ENCODE measurements around the gene GPR155. TPM values are rescaled to one million over a fixed set of nuclear protein-coding genes. Genes with fewer than 3 reads are reported as not detected.

Gene GPR155
- total and polyA plus RNA-seq, 9 of the 15 experiments (the other 6 are each of a cell fraction or from before 2014, with no cell fraction given): 0.04 to 0.40 (median 0.11) TPM; not detected in 1

DNA sequence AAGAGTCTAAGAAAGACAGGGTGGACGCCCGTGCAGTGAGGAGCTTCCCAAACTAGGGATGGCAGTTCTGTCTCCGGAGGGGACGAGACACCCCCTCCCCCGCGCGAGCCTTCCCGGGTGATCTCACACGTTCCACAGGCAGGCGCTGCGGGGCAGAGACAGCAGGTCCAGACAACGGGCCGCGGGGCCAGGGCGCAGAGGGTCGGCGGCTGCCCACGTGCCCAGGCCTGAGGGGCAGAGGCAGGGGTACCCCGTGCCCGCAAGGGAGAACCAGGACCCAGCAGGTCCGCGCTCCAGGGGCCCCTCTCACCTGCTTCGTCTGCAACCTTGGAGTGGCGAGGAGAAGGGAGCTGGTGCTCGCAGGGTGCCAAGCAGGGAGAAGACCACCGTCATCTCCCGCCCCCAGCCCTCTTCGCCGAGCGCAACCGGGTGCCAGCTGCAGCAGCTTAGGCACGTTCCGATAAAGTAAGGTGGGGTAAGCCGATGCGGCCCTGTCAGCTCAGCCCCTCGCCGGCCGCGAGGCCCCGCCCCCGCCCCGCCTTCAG lies at the start of gene GPR155 (continued):
- TF ChIP-seq ZNF445 (CRISPR knock-in tag; IDR thresholded peaks at IDR 0.05; ENCODE audit: low read depth): no peak
- no peak for TF ChIP-seq XRCC4 (IDR thresholded peaks at IDR 0.05; ENCODE audit: extremely low read depth, insufficient read depth, insufficient read length)
- TF ChIP-seq, protein P1, sequence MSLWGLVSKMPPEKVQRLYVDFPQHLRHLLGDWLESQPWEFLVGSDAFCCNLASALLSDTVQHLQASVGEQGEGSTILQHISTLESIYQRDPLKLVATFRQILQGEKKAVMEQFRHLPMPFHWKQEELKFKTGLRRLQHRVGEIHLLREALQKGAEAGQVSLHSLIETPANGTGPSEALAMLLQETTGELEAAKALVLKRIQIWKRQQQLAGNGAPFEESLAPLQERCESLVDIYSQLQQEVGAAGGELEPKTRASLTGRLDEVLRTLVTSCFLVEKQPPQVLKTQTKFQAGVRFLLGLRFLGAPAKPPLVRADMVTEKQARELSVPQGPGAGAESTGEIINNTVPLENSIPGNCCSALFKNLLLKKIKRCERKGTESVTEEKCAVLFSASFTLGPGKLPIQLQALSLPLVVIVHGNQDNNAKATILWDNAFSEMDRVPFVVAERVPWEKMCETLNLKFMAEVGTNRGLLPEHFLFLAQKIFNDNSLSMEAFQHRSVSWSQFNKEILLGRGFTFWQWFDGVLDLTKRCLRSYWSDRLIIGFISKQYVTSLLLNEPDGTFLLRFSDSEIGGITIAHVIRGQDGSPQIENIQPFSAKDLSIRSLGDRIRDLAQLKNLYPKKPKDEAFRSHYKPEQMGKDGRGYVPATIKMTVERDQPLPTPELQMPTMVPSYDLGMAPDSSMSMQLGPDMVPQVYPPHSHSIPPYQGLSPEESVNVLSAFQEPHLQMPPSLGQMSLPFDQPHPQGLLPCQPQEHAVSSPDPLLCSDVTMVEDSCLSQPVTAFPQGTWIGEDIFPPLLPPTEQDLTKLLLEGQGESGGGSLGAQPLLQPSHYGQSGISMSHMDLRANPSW (CRISPR knock-in tag; IDR thresholded peaks at IDR 0.05): no peak
- no peak for TF ChIP-seq KLF13 (tag; IDR thresholded peaks at IDR 0.05; ENCODE audit: borderline replicate concordance, low read depth)
- TF ChIP-seq HDAC1 (IDR thresholded peaks at IDR 0.05): peak in 1 of 2 experiments; percentile 59; a peak in 2 of 4 replicates
- TF ChIP-seq KLF10 (CRISPR knock-in tag; IDR thresholded peaks at IDR 0.05): no peak
- peak; percentile 57 for TF ChIP-seq SP1 (CRISPR knock-in tag; IDR thresholded peaks at IDR 0.05)
- TF ChIP-seq HMGN3 (IDR thresholded peaks at IDR 0.05; ENCODE audit: borderline replicate concordance, extremely low read depth, insufficient read length, low read depth, low read length): peak; percentile 12
- peak; percentile 58; the same call in 1 of the 2 replicates for TF ChIP-seq ZNF224 (CRISPR knock-in tag; IDR thresholded peaks at IDR 0.05)
- no peak for TF ChIP-seq HNRNPH1 (optimal IDR thresholded peaks at IDR 0.05; ENCODE audit: low read depth, low read length)
- no peak for TF ChIP-seq ZNF24 (IDR thresholded peaks at IDR 0.05)
- no peak for TF ChIP-seq TCF7L2 (IDR thresholded peaks at IDR 0.05; ENCODE audit: low read depth, low read length)
- TF ChIP-seq FOXP1 (CRISPR knock-in tag; IDR thresholded peaks at IDR 0.05): peak; percentile 62; the same call in 1 of the 2 replicates
- TF ChIP-seq ARID1B (IDR thresholded peaks at IDR 0.05): no peak
- TF ChIP-seq CLOCK (CRISPR knock-in tag; IDR thresholded peaks at IDR 0.05; ENCODE audit: borderline replicate concordance): no peak
- no peak for TF ChIP-seq ZNF354B (CRISPR knock-in tag; IDR thresholded peaks at IDR 0.05)
- no peak for TF ChIP-seq CHAMP1 (IDR thresholded peaks at IDR 0.05)
- no peak for TF ChIP-seq CREB3 (tag; conservative IDR thresholded peaks at IDR 0.05; ENCODE audit: low read depth)
- no peak for TF ChIP-seq TEAD1 (CRISPR knock-in tag; IDR thresholded peaks at IDR 0.05)
- TF ChIP-seq SMC3 (conservative IDR thresholded peaks at IDR 0.05; ENCODE audit: insufficient read depth, low read depth, low read length): no peak

All from K562 (cell line).